Fibroblast of lung (primary cell): ENCODE measurements around the gene NEB. TPM values are rescaled to one million over a fixed set of nuclear protein-coding genes. Genes with fewer than 3 reads are reported as not detected.

Source experiments
- DNase-seq, 2 donors: peaks; one replicate each; pipeline versions ENCODE4 v3.0.0 to v3.0.0-alpha.2; 2010; ENCODE audit warnings: low read depth in 2 of 2
- H2AFZ ChIP-seq: 2 replicates; pipeline ENCODE4 v1.5.1; 2012; ENCODE audit warnings: low read length, control low read depth, inconsistent platforms
- H3K27ac ChIP-seq: 2 replicates; pipeline ENCODE4 v1.5.1; 2011; ENCODE audit warnings: low read length, control low read depth; ENCODE audit not compliant: insufficient read depth
- H3K27me3 ChIP-seq: 2 replicates; pipeline ENCODE4 v1.5.1; 2011; ENCODE audit warnings: mild to moderate bottlenecking, low read length; ENCODE audit not compliant: control insufficient read depth, insufficient read depth
- H3K36me3 ChIP-seq: 2 replicates; pipeline ENCODE4 v1.5.1; 2011; ENCODE audit warnings: low read length; ENCODE audit not compliant: control insufficient read depth, insufficient read depth
- H3K4me1 ChIP-seq: 2 replicates; pipeline ENCODE4 v1.5.1; 2011; ENCODE audit warnings: low read length; ENCODE audit not compliant: control insufficient read depth, insufficient read depth; ENCODE audit errors: extremely low read depth
- H3K4me2 ChIP-seq: 2 replicates; pipeline ENCODE4 v1.5.1; 2011; ENCODE audit warnings: low read length, control low read depth; ENCODE audit not compliant: insufficient read depth; ENCODE audit errors: extremely low read depth
- H3K4me3 ChIP-seq, 4 experiments: fragments of 200-600 bp in 1 of 4; sonication (generic) in 1 of 4; replicated peaks in 1 of 4; 2 replicates each; pipeline ENCODE4 v1.5.1; 2011 to 2016; ENCODE audit warnings: low read length in 4 of 4, low read depth in 3 of 4, mild to moderate bottlenecking in 3 of 4, control low read depth in 2 of 4, inconsistent platforms in 1 of 4, mixed read lengths in 1 of 4; ENCODE audit not compliant: insufficient read depth in 1 of 4; ENCODE audit errors: control extremely low read depth in 1 of 4
- H3K79me2 ChIP-seq: 2 replicates; pipeline ENCODE4 v1.5.1; 2012; ENCODE audit warnings: mild to moderate bottlenecking, low read length, inconsistent platforms; ENCODE audit not compliant: control insufficient read depth, insufficient read depth
- H3K9ac ChIP-seq: 2 replicates; pipeline ENCODE4 v1.5.1; 2011; ENCODE audit warnings: mild to moderate bottlenecking, low read length, control low read depth; ENCODE audit not compliant: insufficient read depth
- H3K9me3 ChIP-seq: 2 replicates; pipeline ENCODE4 v1.5.1; 2012; ENCODE audit warnings: low read depth, low read length; ENCODE audit not compliant: control insufficient read depth, insufficient read depth
- H4K20me1 ChIP-seq: 2 replicates; pipeline ENCODE4 v1.5.1; 2011; ENCODE audit warnings: low read length; ENCODE audit not compliant: control insufficient read depth, insufficient read depth; ENCODE audit errors: extremely low read depth
- CTCF ChIP-seq, 2 donors: IDR thresholded peaks in 1 of 2; conservative IDR thresholded peaks in 1 of 2; 1 replicate in 1 of 2; 2 replicates in 1 of 2; pipeline ENCODE4 v1.5.1; 2011 to 2012; ENCODE audit warnings: low read length in 2 of 2, control low read depth in 1 of 2, inconsistent platforms in 1 of 2, low read depth in 1 of 2, mild to moderate bottlenecking in 1 of 2
- EZH2 ChIP-seq: IDR thresholded peaks from 2 replicates; pipeline ENCODE4 v1.5.1; 2012; ENCODE audit warnings: low read length, control low read depth, mild to moderate bottlenecking; ENCODE audit errors: missing control alignments
- polyA plus RNA-seq, 2 donors: library from polyadenylated mRNA; depleted of rRNA in 1 of 2; stranded (reverse) in 1 of 2; unstranded in 1 of 2; fragments of >200 nt; gene quantifications; 2 replicates each; pipeline ENCODE4 v1.2.1, GENCODE V29; 2011 to 2012; ENCODE audit warnings: missing spikeins in 1 of 2
- total RNA-seq: library from RNA; depleted of rRNA; stranded (reverse); fragments of >200 nt; gene quantifications from 2 replicates; pipeline ENCODE4 v1.2.1, GENCODE V29; 2014

NEB gene
- total and polyA plus RNA-seq, 2 donors (not counting 1 experiment from before 2014, with no cell fraction given), result 0.17 to 0.26 TPM

DNA sequence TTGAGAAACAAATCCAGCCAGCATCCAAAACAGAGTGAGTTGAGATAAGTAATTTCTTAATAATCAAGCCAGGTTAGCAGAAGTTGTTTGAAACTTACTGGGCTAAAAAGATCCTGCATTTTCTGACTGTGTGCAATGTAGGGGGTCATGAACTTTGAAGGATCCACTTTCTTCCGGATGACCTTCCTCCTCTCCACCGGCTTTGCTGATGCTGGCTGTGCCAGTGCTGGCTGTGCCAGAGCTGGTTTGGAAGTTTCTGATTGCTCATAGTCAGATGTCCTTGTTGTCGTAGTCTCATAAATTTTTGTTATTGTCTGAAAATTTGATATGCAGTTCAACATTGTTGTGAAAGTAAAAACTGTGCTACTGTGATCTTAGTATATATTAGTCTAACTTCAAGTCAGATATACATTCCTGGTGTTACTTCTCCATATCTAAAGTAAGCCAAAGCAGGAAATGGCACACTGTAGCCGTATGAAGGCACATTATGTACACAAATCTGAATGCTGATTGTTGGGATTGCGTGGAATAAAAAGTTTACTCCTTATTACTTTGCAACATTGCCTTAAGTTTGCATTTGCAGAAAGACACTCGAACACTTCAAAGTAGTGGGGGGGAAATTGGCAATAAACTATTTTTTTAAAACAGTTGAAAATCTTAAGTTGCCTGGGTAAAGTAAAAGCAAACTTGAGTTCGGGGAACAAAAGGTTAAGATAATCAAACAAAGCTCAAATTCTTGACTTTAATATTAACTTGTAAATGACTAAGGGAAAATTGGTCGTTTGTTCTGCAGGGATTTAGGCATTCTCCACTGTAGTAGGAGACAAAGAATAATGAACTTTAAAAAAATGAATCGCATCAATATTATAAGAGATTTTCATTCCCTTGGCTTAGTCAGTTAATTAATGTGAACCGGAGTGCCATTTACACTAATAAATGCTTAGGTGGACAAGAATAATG is 6.4 kb downstream of the NEB start:
- Histone ChIP-seq H2AFZ (no peak overlapping the region), H3K4me2 (no peak overlapping the region), H3K27me3 (no peaks in the 10 kb centered on the region), H3K79me2 (no peaks in the 10 kb centered on the region), H3K9ac (no peak overlapping the region), H3K36me3 (no peaks in the 10 kb centered on the region), H3K27ac (no peak overlapping the region), H3K4me1 (no peaks in the 10 kb centered on the region), H3K4me3 (no peak overlapping the region), H3K9me3 (no peaks in the 10 kb centered on the region), H4K20me1 (no peaks in the 10 kb centered on the region)
- TF ChIP-seq EZH2, result no peak
- TF ChIP-seq CTCF (conservative IDR thresholded peaks at IDR 0.05 in 1 of 2, IDR thresholded peaks at IDR 0.05 in 1 of 2; ENCODE audit: low read depth in 1 of 2, low read length in 2 of 2), result no peak
- DNase-seq, result no peak

GRCh38 chr2:151721161-151721560 is 13.1 kb downstream of the NEB start:
- Histone ChIP-seq H2AFZ (no peak overlapping the region), H3K36me3 (no peaks in the 10 kb centered on the region), H3K9me3 (no peaks in the 10 kb centered on the region), H3K27me3 (no peaks in the 10 kb centered on the region), H3K27ac (no peak overlapping the region), H3K4me1 (no peaks in the 10 kb centered on the region), H3K4me2 (no peak overlapping the region), H4K20me1 (no peaks in the 10 kb centered on the region), H3K4me3 (no peak overlapping the region), H3K79me2 (no peaks in the 10 kb centered on the region), H3K9ac (no peak overlapping the region)
- TF ChIP-seq CTCF (conservative IDR thresholded peaks at IDR 0.05 in 1 of 2, IDR thresholded peaks at IDR 0.05 in 1 of 2; ENCODE audit: low read depth in 1 of 2, low read length in 2 of 2) (no peak), EZH2 (no peak)
- no peak for DNase-seq

- no peak overlapping the region for H3K9ac ChIP-seq
- H3K36me3 ChIP-seq, result no peaks in the 10 kb centered on the region
- H3K4me2 ChIP-seq, result no peak overlapping the region
Measured at GRCh38 chr2:151720521-151720920, 13.8 kb downstream of the NEB start.

More at GRCh38 chr2:151720521-151720920, 13.8 kb downstream of the NEB start:
- DNase-seq, result no peak
- no peaks in the 10 kb centered on the region for H3K4me1 ChIP-seq
- H3K79me2 ChIP-seq, result no peaks in the 10 kb centered on the region
- H4K20me1 ChIP-seq, result no peaks in the 10 kb centered on the region
- H3K27me3 ChIP-seq, result no peaks in the 10 kb centered on the region
- H3K27ac ChIP-seq, result no peak overlapping the region
- no peak overlapping the region for H3K4me3 ChIP-seq
- no peaks in the 10 kb centered on the region for H3K9me3 ChIP-seq
- TF ChIP-seq CTCF (conservative IDR thresholded peaks at IDR 0.05 in 1 of 2, IDR thresholded peaks at IDR 0.05 in 1 of 2; ENCODE audit: low read depth in 1 of 2, low read length in 2 of 2) (no peak), EZH2 (no peak)
- no peak overlapping the region for H2AFZ ChIP-seq
